WI38 (cell line): ENCODE measurements around the gene MYBBP1A.

Source experiments
- H3K4me3 ChIP-seq: 2 replicates; pipeline ENCODE4 v1.5.1; 2011; ENCODE audit warnings: low read depth, mild to moderate bottlenecking, control low read depth, low read length
- TF ChIP-seq, protein P1 (sequence below): IDR thresholded peaks from 2 replicates; pipeline ENCODE4 v1.5.1; 2012; ENCODE audit warnings: low read depth, mild to moderate bottlenecking, control low read depth, low read length

Gene MYBBP1A

DNA sequence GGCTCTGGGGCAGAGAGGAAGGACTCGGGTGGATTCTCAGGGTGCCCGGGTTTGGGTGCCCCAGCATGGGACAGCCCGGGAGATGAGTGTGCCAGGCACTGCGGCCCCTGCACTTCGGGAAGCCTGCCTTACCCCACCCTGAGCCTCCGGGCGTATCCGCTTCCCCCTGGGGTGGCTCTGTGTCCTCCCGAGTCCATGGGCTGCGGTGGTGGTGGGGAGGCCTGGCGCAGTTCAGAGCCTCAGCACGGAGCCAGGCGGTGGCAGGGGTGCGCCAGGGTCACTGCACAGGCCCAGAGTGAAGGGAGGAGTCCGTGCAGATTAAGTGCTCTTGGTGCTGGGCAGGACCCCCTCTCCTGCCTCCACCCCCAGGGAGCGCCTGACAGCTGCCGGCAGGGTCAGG lies 20.7 kb downstream of the MYBBP1A start:
- no peak overlapping the region for H3K4me3 ChIP-seq
- TF ChIP-seq, protein P1, sequence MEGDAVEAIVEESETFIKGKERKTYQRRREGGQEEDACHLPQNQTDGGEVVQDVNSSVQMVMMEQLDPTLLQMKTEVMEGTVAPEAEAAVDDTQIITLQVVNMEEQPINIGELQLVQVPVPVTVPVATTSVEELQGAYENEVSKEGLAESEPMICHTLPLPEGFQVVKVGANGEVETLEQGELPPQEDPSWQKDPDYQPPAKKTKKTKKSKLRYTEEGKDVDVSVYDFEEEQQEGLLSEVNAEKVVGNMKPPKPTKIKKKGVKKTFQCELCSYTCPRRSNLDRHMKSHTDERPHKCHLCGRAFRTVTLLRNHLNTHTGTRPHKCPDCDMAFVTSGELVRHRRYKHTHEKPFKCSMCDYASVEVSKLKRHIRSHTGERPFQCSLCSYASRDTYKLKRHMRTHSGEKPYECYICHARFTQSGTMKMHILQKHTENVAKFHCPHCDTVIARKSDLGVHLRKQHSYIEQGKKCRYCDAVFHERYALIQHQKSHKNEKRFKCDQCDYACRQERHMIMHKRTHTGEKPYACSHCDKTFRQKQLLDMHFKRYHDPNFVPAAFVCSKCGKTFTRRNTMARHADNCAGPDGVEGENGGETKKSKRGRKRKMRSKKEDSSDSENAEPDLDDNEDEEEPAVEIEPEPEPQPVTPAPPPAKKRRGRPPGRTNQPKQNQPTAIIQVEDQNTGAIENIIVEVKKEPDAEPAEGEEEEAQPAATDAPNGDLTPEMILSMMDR, result no peak

DNA sequence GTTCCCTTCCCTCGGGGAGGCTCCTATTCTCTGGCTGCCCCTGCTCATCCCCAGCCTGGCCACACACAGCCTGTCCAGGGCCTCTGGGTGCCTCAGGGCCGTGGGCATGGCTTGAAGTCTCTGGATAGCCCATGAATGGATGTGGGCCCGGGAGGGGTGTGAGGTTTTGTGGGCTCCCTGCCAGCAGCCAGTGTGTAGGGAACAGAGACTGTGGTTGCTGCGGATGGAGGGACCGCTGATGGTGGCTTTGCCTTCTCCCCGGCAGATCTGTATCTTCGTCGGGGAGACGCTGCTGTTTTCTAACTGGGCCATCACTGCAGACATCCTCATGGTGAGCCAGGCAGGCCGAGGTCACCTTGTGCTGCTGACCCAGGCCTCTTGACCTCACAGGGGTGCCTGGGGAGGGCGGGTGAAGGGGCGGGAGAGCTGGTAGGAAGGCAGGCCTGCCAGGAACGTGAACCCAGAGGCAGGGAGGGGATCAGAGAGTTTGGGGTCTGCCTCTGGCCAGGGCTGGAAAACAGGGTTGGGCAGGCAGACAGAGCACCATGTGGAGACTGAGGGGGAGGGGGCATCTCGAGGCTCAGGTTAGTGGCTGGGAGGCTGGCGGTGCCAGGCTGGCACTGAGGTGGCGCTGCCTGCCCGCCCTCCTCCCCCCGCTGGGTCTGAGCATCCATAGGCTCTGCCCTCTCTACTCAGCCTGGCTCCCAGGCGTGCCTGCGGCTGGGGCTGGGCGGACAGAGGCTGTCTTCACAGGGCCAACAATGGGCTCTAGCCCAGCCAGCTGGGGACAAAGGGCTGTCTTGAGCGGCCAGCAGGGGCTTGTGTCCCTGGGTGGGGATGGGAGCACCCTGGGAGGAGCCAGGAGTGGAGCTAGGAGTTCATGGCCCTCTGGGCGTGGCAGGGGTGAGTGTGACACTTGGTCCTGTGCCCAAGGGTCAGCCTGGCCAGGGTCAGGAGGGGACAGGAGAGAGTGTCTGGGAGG lies 21.4 kb downstream of the MYBBP1A start:
- H3K4me3 ChIP-seq, result no peak overlapping the region

GRCh38 chr17:4532860-4533522 lies 22.2 kb downstream of the MYBBP1A start:
- no peak overlapping the region for H3K4me3 ChIP-seq
- TF ChIP-seq, protein P1, result no peak

More for the DNA sequence above, 21.4 kb downstream of the MYBBP1A start:
- TF ChIP-seq, protein P1, result no peak

- no peak overlapping the region for H3K4me3 ChIP-seq
- TF ChIP-seq, protein P1, result no peak
These were observed 23.0 kb downstream of the MYBBP1A start for GRCh38 chr17:4531988-4532736.

- TF ChIP-seq, protein P1, result no peak
- H3K4me3 ChIP-seq, result no peak overlapping the region
These were observed 24.1 kb downstream of the MYBBP1A start for GRCh38 chr17:4530799-4531730.

GRCh38 chr17:4529533-4530152 lies 25.5 kb downstream of the MYBBP1A start:
- H3K4me3 ChIP-seq, result no peak overlapping the region
- TF ChIP-seq, protein P1, result no peak
